Keratinocyte (primary cell): ENCODE data around the gene KIF16B.

Experiments
- CTCF ChIP-seq, 3 experiments: IDR thresholded peaks in 1 of 3; conservative IDR thresholded peaks in 1 of 3; optimal IDR thresholded peaks in 1 of 3; 2 replicates in 2 of 3; 3 replicates in 1 of 3; pipeline versions ENCODE3 to v1.5.1; 2011; ENCODE audit warnings: low read length in 3 of 3, mild to moderate bottlenecking in 3 of 3, moderate library complexity in 2 of 3, control low read depth in 1 of 3, inconsistent platforms in 1 of 3; ENCODE audit not compliant: insufficient read depth in 2 of 3; ENCODE audit errors: extremely low read depth in 1 of 3
- EZH2 ChIP-seq: IDR thresholded peaks from one replicate; pipeline ENCODE4 v1.6.1; 2012; ENCODE audit warnings: inconsistent platforms, mild to moderate bottlenecking, low read length, moderate library complexity

DNA sequence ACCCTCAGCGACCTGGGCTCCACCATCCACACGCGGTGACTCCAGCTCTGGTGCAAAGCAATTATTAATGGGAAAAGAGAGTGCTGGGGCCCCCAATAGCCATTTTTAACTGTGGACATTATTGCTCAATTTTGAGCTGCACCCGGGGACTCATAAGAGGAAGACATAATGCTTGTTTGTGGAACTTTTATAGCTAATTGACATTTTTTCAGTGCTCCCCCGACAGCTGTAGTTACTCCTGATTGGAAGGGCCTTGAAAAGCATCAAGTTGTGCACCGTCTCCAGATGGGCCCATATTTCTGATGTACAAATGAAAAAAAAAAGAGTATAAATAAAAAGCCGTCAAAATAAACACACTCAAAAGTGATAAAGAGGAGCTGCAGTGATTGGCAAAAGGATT lies 327.0 kb downstream of the KIF16B start:
- TF ChIP-seq CTCF (optimal IDR thresholded peaks at IDR 0.05 in 1 of 3, IDR thresholded peaks at IDR 0.05 in 1 of 3, conservative IDR thresholded peaks at IDR 0.05 in 1 of 3; ENCODE audit: extremely low read depth in 1 of 3, insufficient read depth in 2 of 3, low read length in 3 of 3) (no peak), EZH2 (no peak)
